NCI-H1417 (cell line): Measurements from ENCODE around the gene NXNL1.

Experiments
- DNase-seq, 3 experiments: peaks; one replicate each; lab custom pipeline; 2025; lab: John Stamatoyannopoulos, UW

Gene NXNL1

DNA sequence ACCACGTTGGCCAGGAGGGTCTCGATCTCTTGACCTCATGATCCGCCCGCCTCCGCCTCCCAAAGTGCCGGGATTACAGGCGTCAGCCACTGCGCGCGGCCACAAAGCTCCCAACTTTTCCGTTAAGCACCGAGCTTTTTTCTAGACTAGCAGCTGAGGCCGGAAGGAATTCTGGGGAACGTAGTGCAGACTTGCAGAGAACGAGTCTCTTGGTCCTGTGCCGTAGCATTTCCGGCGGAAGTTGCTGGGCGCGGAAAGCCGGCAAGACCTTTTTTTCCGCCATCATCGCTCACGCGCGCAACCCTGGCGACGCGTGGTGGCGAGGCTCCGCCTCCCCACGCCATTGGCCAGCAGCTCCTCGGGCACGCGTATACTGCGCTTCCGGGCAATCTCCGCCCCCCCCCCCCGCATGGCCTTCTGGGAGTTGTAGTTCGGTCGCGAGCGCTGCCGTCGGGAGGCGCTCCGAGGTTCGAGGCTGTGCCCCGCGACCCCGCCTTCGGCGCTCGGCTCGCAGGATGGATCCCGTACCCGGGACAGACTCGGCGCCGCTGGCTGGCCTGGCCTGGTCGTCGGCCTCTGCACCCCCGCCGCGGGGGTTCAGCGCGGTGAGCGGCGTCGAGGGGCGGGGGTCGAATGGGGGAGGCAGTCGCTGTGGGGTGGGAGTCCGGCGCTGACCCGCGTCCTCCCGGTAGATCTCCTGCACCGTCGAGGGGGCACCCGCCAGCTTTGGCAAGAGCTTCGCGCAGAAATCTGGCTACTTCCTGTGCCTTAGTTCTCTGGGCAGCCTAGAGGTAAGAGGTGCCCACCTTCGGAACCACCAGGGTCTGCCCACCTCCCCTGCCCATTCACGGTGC lies 40.9 kb downstream of the NXNL1 start, which contains the start of gene MVB12A:
Gene MVB12A, plus strand, starts transcription at position 427 of the 854 bp plus-strand sequence. Its CDS starts 89 bp downstream, at position 516.
- DNase-seq: peak; percentile 95 to 99 (median 96)

GRCh38 chr19:17419154-17419620 lies 41.5 kb downstream of the NXNL1 start:
- DNase-seq: no peak

DNA sequence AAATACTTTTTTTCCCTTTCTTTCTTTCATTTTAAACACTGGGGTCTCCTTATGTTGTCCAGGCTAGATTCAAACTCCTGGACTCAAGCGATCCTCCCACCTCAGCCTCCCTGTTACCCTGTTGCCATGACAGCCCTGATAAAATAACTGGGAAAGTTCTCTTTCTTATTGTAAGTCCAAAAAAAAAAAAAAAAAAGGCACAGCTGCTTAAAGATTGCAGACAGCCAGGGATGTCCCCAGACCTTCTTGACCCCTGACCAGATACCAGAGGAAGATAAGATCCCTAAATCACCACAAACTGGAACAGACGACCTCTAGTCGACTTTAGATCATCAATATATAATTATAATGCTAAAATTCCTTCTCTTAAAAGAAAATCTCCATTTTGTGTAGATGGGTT lies 42.0 kb downstream of the NXNL1 start:
- no peak for DNase-seq

DNA sequence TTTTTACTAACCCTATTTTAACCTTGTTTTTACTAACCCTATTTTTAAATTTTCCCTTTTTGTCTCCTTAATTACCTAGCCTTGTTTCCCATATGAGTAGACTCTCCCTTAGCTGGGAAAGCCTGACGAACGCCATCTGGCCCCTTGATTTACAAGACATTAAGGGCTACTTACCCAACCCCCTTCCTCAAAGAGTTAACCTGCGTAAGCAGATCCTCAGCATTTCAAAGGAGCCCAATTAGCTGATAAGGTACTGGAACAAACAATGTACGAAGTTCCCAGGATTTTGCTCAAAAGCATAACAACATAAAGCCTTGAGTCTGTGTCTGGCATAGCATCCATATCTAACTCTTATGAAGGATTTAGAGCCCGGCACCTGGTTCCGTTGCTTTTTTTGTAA lies 45.6 kb downstream of the NXNL1 start:
- DNase-seq: peak in 1 of 3 experiments; percentile 6

DNA sequence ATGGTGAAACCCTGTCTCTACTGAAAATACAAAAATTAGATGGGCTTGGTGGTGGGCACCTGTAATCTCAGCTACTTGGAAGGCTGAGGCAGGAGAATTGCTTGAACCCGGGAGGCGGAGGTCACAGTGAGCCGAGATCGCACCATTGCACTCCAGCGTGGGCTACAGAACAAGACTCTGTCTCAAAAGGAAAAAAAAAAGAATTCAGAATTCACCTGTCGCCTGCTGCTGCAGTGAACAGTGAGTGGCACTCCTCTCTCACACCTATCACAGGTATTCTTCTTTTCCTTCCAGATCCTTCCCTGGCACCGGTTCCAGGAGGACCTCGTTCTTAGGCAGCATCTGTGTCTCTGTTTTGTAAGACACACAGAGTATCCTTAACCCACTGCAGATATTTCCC lies 46.6 kb downstream of the NXNL1 start:
- no peak for DNase-seq

- DNase-seq: peak in 2 of 3 experiments; percentile 16 to 27
These were observed 48.9 kb downstream of the NXNL1 start for GRCh38 chr19:17411801-17412200.

DNA sequence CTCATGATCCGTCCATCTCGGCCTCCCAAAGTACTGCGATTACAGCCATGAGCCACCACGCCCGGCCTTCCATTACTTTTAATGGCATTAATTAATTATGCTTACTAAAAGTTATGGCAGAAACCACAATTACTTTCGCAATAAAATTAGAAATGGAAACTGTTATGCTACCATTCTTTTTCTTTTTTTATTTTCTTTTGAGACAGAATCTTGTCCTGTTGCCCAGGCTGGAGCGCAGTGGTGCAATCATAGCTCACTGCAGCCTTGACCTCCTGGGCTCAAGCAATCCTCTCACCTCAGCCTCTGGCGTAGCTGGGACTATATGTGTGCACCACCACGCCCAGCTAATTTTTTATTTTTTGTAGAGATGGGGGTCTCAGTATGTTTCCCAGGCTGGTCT lies 50.7 kb downstream of the NXNL1 start:
- DNase-seq: no peak

DNA sequence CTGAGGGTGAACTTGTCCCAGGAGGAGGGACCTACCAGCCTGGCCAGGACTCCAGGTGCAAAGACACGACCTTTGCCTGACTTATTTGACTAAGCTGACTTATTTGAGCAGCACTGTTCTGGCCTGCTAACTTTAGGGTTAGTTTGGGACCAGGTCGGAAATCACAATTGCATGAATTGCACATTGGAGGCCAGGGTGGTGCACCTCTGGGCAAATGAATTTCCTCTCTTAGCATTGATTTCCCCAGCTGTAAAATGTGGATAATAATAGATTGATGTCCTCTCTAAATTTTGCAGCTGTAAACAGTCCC lies 53.9 kb downstream of the NXNL1 start:
- DNase-seq: no peak

DNA sequence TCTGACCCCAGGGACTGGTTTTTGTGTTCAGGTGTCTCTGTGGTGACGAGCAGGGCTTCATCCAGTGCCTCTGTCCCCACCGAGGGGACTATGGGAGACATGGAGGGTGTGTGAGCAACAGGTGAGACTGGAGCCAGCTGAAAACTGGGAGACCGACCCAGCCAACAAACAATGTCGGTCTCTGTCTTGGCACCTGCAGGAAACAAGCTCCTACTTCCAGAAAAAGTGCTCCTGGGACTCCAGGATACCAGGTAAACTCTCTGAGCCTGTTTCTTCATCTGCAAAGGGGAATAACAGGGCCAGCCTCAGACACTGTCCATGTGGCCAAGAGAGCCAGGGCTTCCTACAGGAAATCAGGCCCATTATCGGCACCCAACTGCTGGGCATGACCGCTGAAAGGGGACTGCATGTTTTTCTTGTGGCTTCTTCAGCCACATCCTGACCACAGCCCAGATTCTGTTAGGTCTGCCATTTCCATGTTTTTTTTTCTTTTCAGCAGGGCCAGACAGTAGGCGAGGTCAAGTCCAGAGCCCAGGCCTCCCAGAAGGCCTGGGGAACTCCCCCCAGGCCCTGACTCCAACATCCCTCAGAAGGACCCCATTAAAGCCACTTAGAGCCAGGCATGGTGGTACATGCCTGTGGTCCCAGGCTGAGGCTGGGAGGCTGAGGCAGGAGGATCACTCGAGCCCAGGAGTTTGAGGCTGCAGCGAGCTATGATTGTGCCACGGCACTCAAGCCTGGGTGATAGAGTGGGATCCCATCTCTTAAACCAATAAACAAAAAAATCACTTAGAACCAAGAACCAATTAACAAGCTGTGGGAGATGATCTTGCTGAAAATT lies 54.5 kb downstream of the NXNL1 start:
- no peak for DNase-seq
